Measurements from ENCODE around the gene FREM3. TPM values are rescaled to one million over a fixed set of nuclear protein-coding genes. Genes with fewer than 3 reads are reported as not detected.
"Not testable (repeated sequence)": the region's sequence is repeated elsewhere in the genome, so short reads cannot be mapped to it uniquely, and the experiment has no call there.

The FREM3 gene
- total RNA-seq, 4 donors from 2014 or later = 1.9 TPM; not detected in 3

- Histone ChIP-seq H3K4me1 (peaks cover 0 to 8% of the 10 kb centered on the region in 2 donors), H3K36me3 (no peaks in the 10 kb centered on the region), H3K27ac (no peak overlapping the region), H3K4me3 (no peak overlapping the region), H3K27me3 (peaks cover 0 to 19% of the 10 kb centered on the region in 2 donors), H3K9me3 (no peaks in the 10 kb centered on the region)
- intact Hi-C loops (cut with DNase I; ENCODE audit: low total_unique reads) = no loop called here
- DNase-seq = no peak
- TF ChIP-seq POLR2A (IDR thresholded peaks at IDR 0.05) = no peak
- no peak for TF ChIP-seq CTCF (IDR thresholded peaks at IDR 0.05)
Observed at GRCh38 chr4:143700046-143700415, 444 bp downstream of the FREM3 start.

- DNase-seq = no peak
- Histone ChIP-seq H3K9me3 (no peaks in the 10 kb centered on the region), H3K36me3 (no peaks in the 10 kb centered on the region), H3K27me3 (peaks cover 0 to 19% of the 10 kb centered on the region in 2 donors), H3K27ac (no peak overlapping the region), H3K4me3 (no peak overlapping the region), H3K4me1 (peaks cover 0 to 8% of the 10 kb centered on the region in 2 donors)
- TF ChIP-seq POLR2A (IDR thresholded peaks at IDR 0.05) = no peak
- no peak for TF ChIP-seq CTCF (IDR thresholded peaks at IDR 0.05)
- intact Hi-C loops (cut with DNase I; ENCODE audit: low total_unique reads) = no loop called here
Observed at GRCh38 chr4:143699331-143700045, 987 bp downstream of the FREM3 start.

GRCh38 chr4:143693856-143694255, 6.6 kb downstream of the FREM3 start:
- no peak overlapping the region for H3K27ac ChIP-seq
- intact Hi-C loops (cut with DNase I; ENCODE audit: low total_unique reads) = no loop called here
- no peak for DNase-seq

GRCh38 chr4:143692241-143692640, 8.2 kb downstream of the FREM3 start:
- TF ChIP-seq POLR2A (IDR thresholded peaks at IDR 0.05) (no peak), CTCF (IDR thresholded peaks at IDR 0.05) (no peak)
- H3K9me3 ChIP-seq = no peaks in the 10 kb centered on the region
- H3K27ac ChIP-seq = no peak overlapping the region
- no peaks in the 10 kb centered on the region for H3K27me3 ChIP-seq
- H3K36me3 ChIP-seq = no peaks in the 10 kb centered on the region
- DNase-seq = no peak
- H3K4me1 ChIP-seq = no peaks in the 10 kb centered on the region
- H3K4me3 ChIP-seq = no peak overlapping the region
- intact Hi-C loops (cut with DNase I; ENCODE audit: low total_unique reads) = no loop called here

More at GRCh38 chr4:143693856-143694255, 6.6 kb downstream of the FREM3 start:
- no peaks in the 10 kb centered on the region for H3K4me1 ChIP-seq
- H3K9me3 ChIP-seq = no peaks in the 10 kb centered on the region
- no peaks in the 10 kb centered on the region for H3K36me3 ChIP-seq
- no peak overlapping the region for H3K4me3 ChIP-seq
- H3K27me3 ChIP-seq = no peaks in the 10 kb centered on the region
- TF ChIP-seq CTCF (IDR thresholded peaks at IDR 0.05) (no peak), POLR2A (IDR thresholded peaks at IDR 0.05) (no peak)

GRCh38 chr4:143679434-143679833, 21.0 kb downstream of the FREM3 start:
- no peak for DNase-seq
- Histone ChIP-seq H3K9me3 (no peaks in the 10 kb centered on the region), H3K4me3 (no peak overlapping the region), H3K4me1 (no peaks in the 10 kb centered on the region), H3K27me3 (no peaks in the 10 kb centered on the region), H3K36me3 (no peaks in the 10 kb centered on the region), H3K27ac (no peak overlapping the region)
- intact Hi-C loops (cut with DNase I; ENCODE audit: low total_unique reads) = no loop called here
- TF ChIP-seq POLR2A (IDR thresholded peaks at IDR 0.05) = no peak
- no peak for TF ChIP-seq CTCF (IDR thresholded peaks at IDR 0.05)

GRCh38 chr4:143673629-143674028, 26.8 kb downstream of the FREM3 start:
- H3K36me3 ChIP-seq; H3K9me3 ChIP-seq; H3K27ac ChIP-seq; H3K4me3 ChIP-seq; intact Hi-C loops (cut with DNase I; ENCODE audit: low total_unique reads); H3K4me1 ChIP-seq; DNase-seq; H3K27me3 ChIP-seq: not testable (repeated sequence)

Measured in uterus (tissue), 4 donors.